Ammon's horn (tissue), 1 donor: ENCODE results near the gene WNT8A.

Experiments used
- DNase-seq: peaks from one replicate; pipeline ENCODE4 v3.0.0-alpha.2; 2016; ENCODE audit warnings: low spot score

Gene WNT8A

GRCh38 chr5:138140268-138140667 is 56.4 kb downstream of the WNT8A start:
- no peak for DNase-seq
